Thyroid gland (tissue), 4 donors: ENCODE measurements around the gene SART1. TPM values are rescaled to one million over a fixed set of nuclear protein-coding genes. Genes with fewer than 3 reads are reported as not detected.

Experiments
- DNase-seq, 2 donors: peaks; one replicate each; pipeline ENCODE4 v3.0.0-alpha.2; 2019
- H3K27ac ChIP-seq, 3 donors: fragments of 200-600 bp; sonication (generic); 1 replicate in 2 of 3; 2 replicates in 1 of 3; pipeline ENCODE4 v1.5.1; 2016 to 2019; ENCODE audit warnings: mild to moderate bottlenecking in 1 of 3, moderate library complexity in 1 of 3
- H3K27me3 ChIP-seq: fragments of 200-600 bp; sonication (generic); one replicate; pipeline ENCODE4 v1.5.1; 2019
- H3K36me3 ChIP-seq, 2 donors: fragments of 200-600 bp; sonication (generic); one replicate each; pipeline ENCODE4 v1.5.1; 2016 to 2019
- H3K4me1 ChIP-seq, 2 donors: fragments of 200-600 bp; sonication (generic); one replicate each; pipeline ENCODE4 v1.5.1; 2017 to 2019
- H3K4me3 ChIP-seq, 3 donors: fragments of 200-600 bp; sonication (generic); replicated peaks in 1 of 3; 1 replicate in 2 of 3; 2 replicates in 1 of 3; pipeline ENCODE4 v1.5.1; 2016; ENCODE audit warnings: mild to moderate bottlenecking in 1 of 3
- H3K9me3 ChIP-seq: fragments of 200-600 bp; sonication (generic); one replicate; pipeline ENCODE4 v1.5.1; 2017
- CTCF ChIP-seq, 6 experiments: fragments of 200-600 bp in 3 of 6; fragments of 450-650 bp in 3 of 6; sonication (generic) in 3 of 6; IDR thresholded peaks; one replicate each; pipeline ENCODE4 v1.5.1; 2016 to 2019; ENCODE audit warnings: antibody characterized with exemption in 6 of 6, mild to moderate bottlenecking in 2 of 6, inconsistent platforms in 1 of 6, moderate library complexity in 1 of 6
- POLR2A ChIP-seq, 2 donors: fragments of 450-650 bp; IDR thresholded peaks; one replicate each; pipeline ENCODE4 v1.6.1; 2017; ENCODE audit warnings: antibody characterized with exemption in 2 of 2, mild to moderate bottlenecking in 2 of 2, moderate library complexity in 1 of 2
- WGBS, 2 donors: methylation state at CpG; one replicate each; pipeline ENCODE4 v1.1.5; 2017; 5-methylcytosine and 5-hydroxymethylcytosine counted together
- intact Hi-C: fragments of 100-400 bp; cut with DNase I; formaldehyde crosslinking; loops from one replicate; pipeline ENCODE4 v1.15.1; 2023
- total RNA-seq, 4 donors: library from RNA; depleted of rRNA; stranded (reverse); fragments of >200 nt; gene quantifications; one replicate each; pipeline ENCODE4 v1.2.3, GENCODE V29; 2016

SART1 gene
- total RNA-seq, 4 donors from 2014 or later = 22.2 to 46.1 (median 24.2) TPM

- TF ChIP-seq POLR2A (IDR thresholded peaks at IDR 0.05) = no peak
- no peak for TF ChIP-seq CTCF (IDR thresholded peaks at IDR 0.05)
- H3K27ac ChIP-seq = peak overlapping the region; percentile 46 to 67 (median 48)
- no peak overlapping the region for H3K4me3 ChIP-seq
- 67 to 82% methylated on average over 5 to 8 of the region's 8 CpGs for WGBS, 2 donors
- no peaks in the 10 kb centered on the region for H3K9me3 ChIP-seq
- peaks cover 20 to 34% of the 10 kb centered on the region in 2 donors for H3K4me1 ChIP-seq
- peak in 1 of 2 donors; percentile 38 for DNase-seq
- no peaks in the 10 kb centered on the region for H3K36me3 ChIP-seq
- intact Hi-C loops = no loop called here
- no peaks in the 10 kb centered on the region for H3K27me3 ChIP-seq
These were observed 16.8 kb upstream of the SART1 start for GRCh38 chr11:65944767-65945166.

- Histone ChIP-seq H3K9me3 (no peaks in the 10 kb centered on the region), H3K4me3 (no peak within 1 kb of the TSS), H3K36me3 (no peaks in the 10 kb centered on the region), H3K27me3 (no peaks in the 10 kb centered on the region), H3K4me1 (peaks cover 20 to 34% of the 10 kb centered on the region in 2 donors), H3K27ac (peak within 1 kb of the TSS; percentile 46 to 67 (median 48))
- WGBS, 2 donors = 59 to 70% methylated on average over 11 to 13 of the region's 13 CpGs
- no peak for TF ChIP-seq CTCF (IDR thresholded peaks at IDR 0.05)
- TF ChIP-seq POLR2A (IDR thresholded peaks at IDR 0.05) = no peak
- DNase-seq = peak in 1 of 2 donors; percentile 20
- intact Hi-C loops = no loop called here
These were observed 16.1 kb upstream of the SART1 start, which contains the start of gene TSGA10IP for GRCh38 chr11:65945430-65945911. Gene TSGA10IP, plus strand, starts transcription at chr11:65945480. Its CDS starts 196 bp downstream, at chr11:65945676.

GRCh38 chr11:65945941-65946558 is 15.5 kb upstream of the SART1 start:
- intact Hi-C loops = no loop called here
- H3K4me1 ChIP-seq = peaks cover 18 to 31% of the 10 kb centered on the region in 2 donors
- no peak for TF ChIP-seq POLR2A (IDR thresholded peaks at IDR 0.05)
- DNase-seq = no peak
- 87 to 90% methylated on average over 11 of the region's 11 CpGs for WGBS, 2 donors
- H3K4me3 ChIP-seq = no peak overlapping the region
- H3K27ac ChIP-seq = no peak overlapping the region
- no peaks in the 10 kb centered on the region for H3K27me3 ChIP-seq
- H3K9me3 ChIP-seq = no peaks in the 10 kb centered on the region
- H3K36me3 ChIP-seq = no peaks in the 10 kb centered on the region

- TF ChIP-seq POLR2A (IDR thresholded peaks at IDR 0.05) = no peak
- TF ChIP-seq CTCF (IDR thresholded peaks at IDR 0.05) = no peak
- Histone ChIP-seq H3K4me3 (no peak overlapping the region), H3K27me3 (no peaks in the 10 kb centered on the region), H3K4me1 (peaks cover 12 to 26% of the 10 kb centered on the region in 2 donors), H3K36me3 (no peaks in the 10 kb centered on the region), H3K9me3 (no peaks in the 10 kb centered on the region), H3K27ac (no peak overlapping the region)
- 83 to 90% methylated on average over 3 to 4 of the region's 4 CpGs for WGBS, 2 donors
- intact Hi-C loops = no loop called here
- DNase-seq = no peak
These were observed 14.9 kb upstream of the SART1 start for GRCh38 chr11:65946655-65947054.

- intact Hi-C loops = no loop called here
- WGBS, 2 donors = 75 to 91% methylated on average over 11 to 13 of the region's 13 CpGs
- no peaks in the 10 kb centered on the region for H3K27me3 ChIP-seq
These were observed 14.4 kb upstream of the SART1 start for GRCh38 chr11:65947133-65947532.

More at GRCh38 chr11:65947133-65947532, 14.4 kb upstream of the SART1 start:
- H3K9me3 ChIP-seq = no peaks in the 10 kb centered on the region
- H3K27ac ChIP-seq = no peak overlapping the region
- no peak for TF ChIP-seq POLR2A (IDR thresholded peaks at IDR 0.05)
- TF ChIP-seq CTCF (IDR thresholded peaks at IDR 0.05) = no peak
- no peak overlapping the region for H3K4me3 ChIP-seq
- no peaks in the 10 kb centered on the region for H3K36me3 ChIP-seq
- peaks cover 12 to 29% of the 10 kb centered on the region in 2 donors for H3K4me1 ChIP-seq
- DNase-seq = no peak
